ENCODE measurements around the gene CHML.

Gene CHML

DNA sequence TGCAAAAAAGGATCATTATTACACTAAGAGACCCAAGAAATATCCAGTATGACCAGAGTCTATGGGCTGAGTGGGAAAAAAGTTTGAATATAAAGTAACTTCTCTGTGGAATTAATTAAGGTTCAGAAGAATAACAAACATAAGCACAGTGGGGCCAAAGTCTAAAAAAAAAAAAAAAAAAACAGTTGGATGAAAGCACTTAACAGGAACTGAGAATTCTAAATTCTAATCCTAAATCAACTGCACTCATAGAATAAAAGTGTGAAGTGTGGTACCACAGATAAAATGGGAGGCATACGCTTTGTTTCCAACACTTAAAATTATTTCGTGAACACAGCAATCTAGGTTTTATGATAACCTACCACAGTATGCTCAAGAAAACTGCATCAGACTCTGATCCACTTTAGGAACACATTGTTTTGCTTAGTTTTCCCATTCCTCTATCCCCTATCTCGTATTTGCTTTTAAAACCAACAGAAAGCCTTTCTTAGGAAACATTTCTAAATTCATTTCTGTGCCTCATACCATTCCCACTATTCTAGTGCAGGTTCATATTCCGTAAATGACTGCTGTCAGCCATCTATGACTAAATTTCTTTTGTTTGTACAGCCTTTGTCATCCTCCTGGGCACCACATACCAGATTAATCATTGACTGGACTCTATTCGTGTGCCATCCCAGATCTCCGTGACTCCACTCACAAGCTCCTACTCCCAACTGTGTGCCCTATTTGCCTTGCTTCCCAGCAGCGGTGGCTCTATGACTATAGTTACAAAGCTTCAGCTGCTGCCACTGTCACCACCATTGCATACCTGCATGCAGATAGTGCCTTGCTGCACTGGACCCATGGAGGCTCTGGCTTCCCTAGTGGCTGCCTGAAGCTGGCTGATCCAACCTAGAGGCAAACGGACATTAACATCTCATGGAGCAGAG lies 24.9 kb downstream of the CHML start:
- Mint-ChIP-seq H3K36me3 (ENCODE audit: low read depth) (no peaks in the 10 kb centered on the region), H3K4me3 (no peak overlapping the region)

DNA sequence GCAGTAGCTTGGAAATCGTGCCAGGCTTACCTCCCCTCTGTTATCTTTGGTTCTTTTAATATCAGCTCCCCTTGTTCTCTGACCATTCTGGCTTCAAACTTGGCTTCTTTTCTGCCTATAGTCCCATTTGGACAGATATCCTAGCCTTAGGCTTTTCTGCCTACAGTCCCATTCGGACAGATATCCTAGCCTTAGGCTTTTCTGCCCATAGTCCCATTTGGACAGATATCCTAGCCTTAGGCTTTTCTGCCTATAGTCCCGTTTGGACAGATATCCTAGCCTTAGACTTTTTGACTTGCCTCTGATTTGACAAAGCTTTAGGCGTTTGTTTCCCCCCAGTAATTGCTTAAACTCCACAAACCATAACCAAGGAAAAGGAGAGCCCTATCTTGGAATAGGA lies 25.6 kb downstream of the CHML start:
- Mint-ChIP-seq H3K4me1 (peaks cover 12% of the 10 kb centered on the region), H3K27me3 (no peaks in the 10 kb centered on the region), H3K36me3 (ENCODE audit: low read depth) (no peaks in the 10 kb centered on the region), H3K4me3 (no peak overlapping the region), H3K9me3 (no peaks in the 10 kb centered on the region), H3K27ac (no peak overlapping the region)
- ATAC-seq (no peak), DNase-seq (no peak)

More for the DNA sequence above, 24.9 kb downstream of the CHML start:
- Mint-ChIP-seq H3K9me3 (no peaks in the 10 kb centered on the region), H3K27ac (no peak overlapping the region), H3K27me3 (no peaks in the 10 kb centered on the region), H3K4me1 (peaks cover 12% of the 10 kb centered on the region)
- no peak for DNase-seq
- ATAC-seq, result no peak

DNA sequence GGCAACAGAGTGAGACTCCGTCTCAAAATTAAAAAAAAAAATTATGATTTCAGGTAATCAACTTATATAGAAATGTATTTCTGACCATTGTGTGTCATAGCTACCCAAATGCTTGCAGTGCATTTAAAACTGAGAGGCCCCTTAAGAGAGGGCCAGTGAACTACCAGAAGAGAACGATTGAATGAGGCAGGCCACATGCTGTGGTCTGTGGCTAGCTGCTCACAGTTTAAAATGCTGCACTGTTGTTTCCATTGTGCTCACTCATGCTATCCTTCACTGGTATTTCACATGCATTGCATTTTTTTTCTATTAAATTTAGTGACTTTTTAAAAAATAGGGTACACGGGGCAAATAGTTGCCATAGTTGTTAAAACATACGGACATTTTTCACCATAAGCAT lies 26.0 kb downstream of the CHML start:
- Mint-ChIP-seq H3K4me1 (peaks cover 12% of the 10 kb centered on the region), H3K27me3 (no peaks in the 10 kb centered on the region), H3K4me3 (no peak overlapping the region), H3K9me3 (no peaks in the 10 kb centered on the region), H3K27ac (peak overlapping the region; percentile 29), H3K36me3 (ENCODE audit: low read depth) (no peaks in the 10 kb centered on the region)
- ATAC-seq (peak; percentile 70), DNase-seq (no peak)

DNA sequence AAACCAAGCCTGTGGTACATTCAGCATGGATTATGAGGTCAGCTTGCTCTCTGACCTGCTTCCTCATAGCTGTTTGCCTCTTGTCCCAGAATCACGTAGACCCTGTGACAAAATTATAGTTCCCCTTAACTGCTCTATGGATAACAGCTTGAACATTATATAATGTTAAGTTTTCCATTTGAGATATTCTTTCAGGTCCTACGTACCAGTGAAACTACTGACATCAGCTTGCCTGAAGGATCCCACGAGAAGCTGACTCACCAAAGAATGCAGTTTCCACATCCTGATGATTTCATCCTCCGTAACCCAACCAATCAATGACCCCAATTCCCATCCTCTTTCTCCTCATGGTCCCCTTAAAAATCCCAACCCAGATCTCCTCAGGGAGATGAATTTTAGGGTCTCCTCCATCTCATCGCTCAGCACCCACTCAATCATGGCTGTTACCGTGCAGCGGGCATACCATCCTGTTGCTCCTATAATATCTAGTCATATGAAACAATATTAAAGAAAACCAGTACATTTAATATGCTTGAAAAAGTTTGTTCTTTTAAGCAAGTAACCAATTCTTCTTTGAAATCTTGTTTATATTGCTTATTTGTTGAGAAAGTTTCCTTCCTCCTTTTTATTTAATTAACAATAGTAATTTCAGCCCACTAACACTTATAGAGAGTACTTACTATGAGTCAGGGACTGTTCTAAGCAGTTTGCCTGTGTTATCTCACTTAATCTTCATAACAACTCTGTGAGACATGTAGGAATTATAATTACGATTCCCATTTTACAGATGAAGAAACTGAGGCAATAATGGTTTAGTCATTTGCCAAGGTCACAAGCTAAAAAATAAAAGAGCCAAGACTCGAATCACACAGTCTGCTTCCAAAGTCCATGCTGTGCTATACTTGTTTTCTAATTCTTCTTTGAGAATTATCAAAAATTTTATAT lies 27.4 kb downstream of the CHML start:
- Mint-ChIP-seq H3K4me1 (peaks cover 10% of the 10 kb centered on the region), H3K4me3 (no peak overlapping the region), H3K27ac (peak overlapping the region; percentile 62), H3K9me3 (no peaks in the 10 kb centered on the region), H3K36me3 (ENCODE audit: low read depth) (no peaks in the 10 kb centered on the region), H3K27me3 (no peaks in the 10 kb centered on the region)
- DNase-seq (no peak), ATAC-seq (no peak)

DNA sequence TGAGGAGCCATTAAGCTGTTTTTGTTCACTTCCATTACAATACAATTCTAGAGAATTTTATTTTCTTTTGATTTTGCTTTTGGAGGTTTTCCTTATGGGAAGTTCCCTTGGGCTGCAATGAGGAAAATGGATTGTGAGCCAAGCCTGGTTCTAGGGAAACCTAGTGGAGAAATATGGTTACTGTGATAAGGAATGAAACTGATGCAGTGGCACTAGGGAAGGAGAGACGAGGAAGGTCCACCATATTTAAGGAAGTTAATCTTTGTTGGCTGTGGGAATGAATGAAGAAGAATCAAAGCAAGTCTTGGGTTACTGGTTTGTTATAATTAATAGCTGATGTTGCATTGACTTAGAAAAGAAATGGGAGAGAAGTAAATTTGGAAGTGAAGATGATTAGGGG lies 28.4 kb downstream of the CHML start:
- H3K4me1 Mint-ChIP-seq, result peaks cover 5% of the 10 kb centered on the region

DNA sequence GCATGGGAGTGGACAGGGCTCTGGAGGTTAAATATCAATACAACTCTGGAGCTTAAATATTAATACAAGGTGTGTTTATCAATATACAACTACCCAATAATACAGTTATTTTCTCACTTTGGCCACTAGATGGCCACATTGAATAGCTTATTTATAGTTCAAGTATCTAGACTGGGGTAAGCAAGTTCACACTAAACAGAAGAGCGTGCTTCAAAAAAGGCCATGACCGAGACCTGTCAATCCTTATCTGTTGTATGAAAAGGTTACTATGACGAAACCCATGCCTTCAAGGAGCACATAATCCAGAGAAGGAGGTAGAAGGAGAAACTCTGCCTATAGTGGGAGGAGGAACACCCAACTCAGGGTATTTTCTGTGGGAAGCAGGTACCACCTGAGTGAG lies 29.1 kb downstream of the CHML start:
- DNase-seq (no peak), ATAC-seq (peak; percentile 60)
- Mint-ChIP-seq H3K27ac (no peak overlapping the region), H3K27me3 (no peaks in the 10 kb centered on the region), H3K4me3 (no peak overlapping the region), H3K36me3 (ENCODE audit: low read depth) (no peaks in the 10 kb centered on the region), H3K4me1 (peaks cover 5% of the 10 kb centered on the region), H3K9me3 (no peaks in the 10 kb centered on the region)

More for the DNA sequence above, 28.4 kb downstream of the CHML start:
- Mint-ChIP-seq H3K36me3 (ENCODE audit: low read depth) (no peaks in the 10 kb centered on the region), H3K4me3 (no peak overlapping the region), H3K27me3 (no peaks in the 10 kb centered on the region), H3K9me3 (no peaks in the 10 kb centered on the region), H3K27ac (no peak overlapping the region)
- ATAC-seq (no peak), DNase-seq (no peak)

DNA sequence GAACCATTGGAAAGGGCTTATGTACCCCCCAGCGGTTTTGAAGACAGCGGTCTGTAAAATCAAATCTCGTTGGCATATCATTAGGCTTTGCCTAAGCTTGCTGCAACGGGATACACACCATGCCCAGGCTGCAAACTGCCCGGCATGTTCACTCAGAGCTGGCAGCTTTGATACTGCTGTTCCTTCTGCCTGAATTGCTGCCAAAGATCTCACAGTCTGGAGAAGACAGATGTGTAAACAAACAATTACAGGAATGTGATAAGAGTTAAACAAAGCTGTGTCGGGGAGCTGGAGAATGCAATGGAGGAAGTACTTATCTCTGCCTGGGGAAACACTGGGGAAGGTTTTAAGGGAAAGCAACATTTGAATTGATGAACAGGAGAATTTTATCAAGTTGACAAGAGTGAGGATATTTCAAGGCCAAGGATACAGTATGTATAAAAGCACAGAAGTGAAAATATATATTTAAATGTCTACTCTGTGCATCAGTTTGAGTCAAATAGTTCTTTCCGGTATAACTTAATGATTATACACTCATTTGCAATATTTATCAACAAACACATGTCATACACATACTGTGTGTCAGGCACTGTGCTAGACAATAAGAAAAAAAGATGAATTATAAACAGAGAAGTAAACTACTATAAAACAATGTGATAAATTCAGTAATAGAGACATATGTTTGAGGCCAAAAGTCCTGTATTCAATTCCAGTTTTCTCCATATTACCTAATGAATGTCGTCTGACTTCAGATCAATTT lies 29.9 kb downstream of the CHML start:
- Mint-ChIP-seq H3K4me3 (no peak overlapping the region), H3K27ac (no peak overlapping the region), H3K27me3 (no peaks in the 10 kb centered on the region), H3K9me3 (no peaks in the 10 kb centered on the region), H3K4me1 (peaks cover 7% of the 10 kb centered on the region), H3K36me3 (ENCODE audit: low read depth) (peaks cover 3% of the 10 kb centered on the region)
- no peak for DNase-seq
- ATAC-seq, result no peak

DNA sequence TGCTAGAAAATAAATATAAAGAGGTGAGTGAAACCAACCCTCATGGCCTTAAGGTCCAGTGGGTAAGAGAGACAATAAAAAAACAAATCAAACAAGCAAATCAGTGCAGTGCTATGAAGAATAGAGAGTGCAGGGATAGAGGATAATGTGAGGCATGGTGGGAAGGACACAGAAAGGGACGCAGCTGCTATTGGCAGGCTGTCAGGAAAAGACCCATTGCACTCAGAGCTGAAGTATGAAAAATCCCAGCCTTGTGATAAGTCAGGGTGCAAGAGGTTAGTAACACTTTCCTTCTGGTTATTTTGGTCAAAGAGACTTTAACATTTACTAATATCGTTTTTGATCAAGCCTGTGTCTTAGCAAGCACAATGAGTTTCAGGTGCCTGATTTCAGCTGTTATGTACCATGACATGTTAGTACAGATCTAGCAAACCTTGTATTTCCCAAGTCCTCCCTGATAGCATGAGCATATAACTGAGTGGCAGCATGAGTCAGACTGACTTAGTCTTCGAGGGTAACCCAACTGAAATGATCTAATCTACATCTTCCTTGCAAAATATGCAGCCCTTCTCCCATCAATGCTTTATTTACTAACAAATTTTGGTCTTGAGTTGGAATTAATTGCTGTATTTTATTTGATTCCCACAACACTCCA lies 31.7 kb downstream of the CHML start:
- Mint-ChIP-seq H3K27ac (peak overlapping the region; percentile 12), H3K36me3 (ENCODE audit: low read depth) (peaks cover 9% of the 10 kb centered on the region), H3K27me3 (no peaks in the 10 kb centered on the region), H3K4me3 (no peak overlapping the region), H3K4me1 (peaks cover 18% of the 10 kb centered on the region), H3K9me3 (no peaks in the 10 kb centered on the region)
- ATAC-seq (peak; percentile 38), DNase-seq (no peak)

DNA sequence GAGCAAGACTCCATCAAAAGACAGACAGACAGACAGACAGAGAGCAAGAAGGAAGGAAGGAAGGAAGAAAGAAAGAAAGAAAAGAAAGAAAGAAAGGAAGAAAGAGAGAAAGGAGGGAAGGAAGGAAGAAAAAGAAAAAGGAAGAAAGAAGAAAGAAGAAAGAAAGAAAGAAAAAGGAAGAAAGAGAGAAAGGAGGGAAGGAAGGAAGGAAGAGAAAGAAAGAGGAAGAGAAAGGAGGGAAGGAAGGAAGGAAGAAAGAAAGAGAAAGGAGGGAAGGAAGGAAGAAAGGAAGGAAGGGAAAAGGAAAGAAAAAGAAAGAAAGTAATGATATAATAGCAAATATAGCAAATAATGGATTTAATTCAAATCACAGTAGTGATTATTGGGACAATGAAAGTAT lies 32.7 kb downstream of the CHML start:
- Mint-ChIP-seq H3K27me3 (no peaks in the 10 kb centered on the region), H3K4me1 (peaks cover 22% of the 10 kb centered on the region), H3K27ac (no peak overlapping the region), H3K36me3 (ENCODE audit: low read depth) (peaks cover 16% of the 10 kb centered on the region), H3K4me3 (no peak overlapping the region), H3K9me3 (no peaks in the 10 kb centered on the region)
- no peak for ATAC-seq
- no peak for DNase-seq

DNA sequence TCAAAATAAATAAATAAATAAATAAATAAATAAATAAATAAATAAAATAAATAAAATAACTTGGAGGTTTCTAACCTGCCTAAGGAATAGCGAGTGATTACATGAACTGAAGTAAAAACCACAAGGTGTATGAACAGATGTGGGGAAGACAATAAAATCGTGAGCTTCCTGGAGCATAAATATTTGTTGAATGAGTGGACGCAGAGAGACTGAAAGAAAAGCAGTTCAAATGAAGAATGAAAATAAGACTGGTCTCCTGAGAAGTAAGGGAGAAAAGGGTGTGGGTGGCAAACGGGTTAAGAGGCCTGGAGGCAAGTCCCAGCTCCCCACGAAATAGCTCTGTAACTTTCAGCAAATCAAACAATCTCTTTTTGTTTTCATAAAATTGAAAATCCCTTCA lies 33.6 kb downstream of the CHML start:
- Mint-ChIP-seq H3K27me3 (no peaks in the 10 kb centered on the region), H3K36me3 (ENCODE audit: low read depth) (peaks cover 17% of the 10 kb centered on the region), H3K27ac (no peak overlapping the region), H3K9me3 (no peaks in the 10 kb centered on the region), H3K4me3 (no peak overlapping the region), H3K4me1 (peaks cover 22% of the 10 kb centered on the region)
- ATAC-seq (no peak), DNase-seq (no peak)

DNA sequence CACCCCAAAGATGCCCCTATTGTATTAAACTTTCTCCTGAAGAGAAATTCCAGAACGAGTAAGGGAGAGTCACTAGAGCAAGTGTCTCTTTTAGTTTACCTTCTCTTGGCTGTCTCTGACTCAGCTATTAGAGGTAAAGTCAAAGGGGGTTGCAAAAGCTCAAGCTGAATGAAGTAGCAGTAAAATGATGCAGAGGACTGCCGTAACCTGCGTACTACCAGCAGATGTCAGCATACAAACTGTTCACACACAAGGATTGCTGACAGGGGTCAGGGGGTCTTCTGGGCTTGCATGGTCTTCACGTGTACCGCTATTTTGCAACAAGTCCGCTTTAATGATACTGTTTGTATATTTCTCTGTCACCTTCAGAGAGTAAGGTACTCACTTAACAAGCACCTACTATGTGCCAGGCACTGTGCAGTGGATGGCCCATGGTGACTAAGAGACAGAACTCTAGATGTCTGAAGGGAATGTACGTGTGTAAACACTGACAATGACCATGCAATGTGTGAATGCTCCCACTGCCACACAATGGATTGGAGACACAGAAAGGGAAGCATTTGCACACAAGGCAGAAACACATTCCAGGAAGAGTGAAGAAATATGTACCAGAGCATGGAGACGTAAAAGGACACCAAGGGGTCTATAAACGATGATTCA lies 34.9 kb downstream of the CHML start:
- Mint-ChIP-seq H3K4me3 (no peak overlapping the region), H3K4me1 (peaks cover 30% of the 10 kb centered on the region), H3K27ac (no peak overlapping the region), H3K9me3 (no peaks in the 10 kb centered on the region), H3K36me3 (ENCODE audit: low read depth) (peaks cover 18% of the 10 kb centered on the region), H3K27me3 (no peaks in the 10 kb centered on the region)
- DNase-seq, result no peak
- no peak for ATAC-seq

DNA sequence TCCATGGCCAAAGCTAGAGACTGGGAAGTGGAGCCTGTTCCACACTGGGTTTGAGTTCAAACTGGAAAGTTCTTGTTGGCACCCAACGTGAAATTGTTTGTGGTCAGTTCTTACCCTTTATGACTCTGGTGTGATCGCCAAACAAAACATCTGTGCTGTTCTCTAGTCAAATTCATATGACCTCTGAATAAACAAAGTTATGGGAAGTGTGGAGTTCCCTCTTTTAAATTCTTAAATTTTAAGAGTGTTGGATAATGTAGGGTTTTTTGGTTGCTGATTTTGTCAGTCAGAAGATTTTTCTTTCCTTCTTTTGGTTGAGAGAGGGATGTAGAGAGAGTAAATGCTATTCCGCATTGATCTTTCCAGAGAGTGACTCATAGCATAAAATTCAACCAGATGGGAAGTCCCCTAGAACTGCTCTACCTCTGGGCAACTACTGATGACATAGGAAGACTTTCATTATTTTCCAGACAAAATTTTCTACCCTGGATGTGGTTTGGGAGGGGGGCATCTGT lies 36.4 kb downstream of the CHML start:
- H3K27me3 Mint-ChIP-seq, result no peaks in the 10 kb centered on the region
- H3K27ac Mint-ChIP-seq, result peak overlapping the region; percentile 0
- peaks cover 18% of the 10 kb centered on the region for H3K36me3 Mint-ChIP-seq (ENCODE audit: low read depth)

DNA sequence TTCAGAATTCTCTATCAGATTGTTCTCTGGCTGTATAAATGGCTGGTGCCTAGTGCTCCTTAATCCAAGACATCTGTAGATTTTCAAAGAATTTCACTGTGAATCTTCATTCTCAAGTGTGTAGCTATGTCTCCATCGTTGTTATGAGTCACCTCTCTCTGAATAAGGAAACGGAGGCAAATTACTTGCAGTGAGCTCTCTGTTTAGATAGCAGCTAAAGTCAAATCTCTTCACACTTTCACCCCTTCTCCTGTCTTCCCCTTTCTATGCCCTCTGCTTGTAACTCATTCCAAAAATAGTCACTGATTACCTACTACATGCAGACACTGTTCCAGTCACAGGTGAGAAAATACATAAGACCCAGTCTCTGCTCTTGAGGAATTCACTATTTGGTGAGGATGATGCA lies 39.7 kb downstream of the CHML start:
- DNase-seq (no peak), ATAC-seq (peak; percentile 31)
- Mint-ChIP-seq H3K36me3 (ENCODE audit: low read depth) (peaks cover 18% of the 10 kb centered on the region), H3K27me3 (no peaks in the 10 kb centered on the region), H3K27ac (peak overlapping the region; percentile 56), H3K4me3 (no peak overlapping the region), H3K9me3 (no peaks in the 10 kb centered on the region), H3K4me1 (peaks cover 28% of the 10 kb centered on the region)

More for the DNA sequence above, 36.4 kb downstream of the CHML start:
- Mint-ChIP-seq H3K4me3 (no peak overlapping the region), H3K9me3 (no peaks in the 10 kb centered on the region), H3K4me1 (peaks cover 28% of the 10 kb centered on the region)
- DNase-seq (no peak), ATAC-seq (peak; percentile 45)
